Activated T-helper 1 cell treated with anti-CD3 and anti-CD28 coated beads, Interleukin-12 subunit alpha, Interleukin-12 subunit beta, Interleukin-2, Interleukin-4 antibody, amounts not matched to agents 30 ng/mL and 10 ng/mL and 1 ng/mL, durations not matched to agents 14 hours and 24 hours and 36 hours (primary cell): ENCODE data around the gene PGA4. TPM values are rescaled to one million over a fixed set of nuclear protein-coding genes. Genes with fewer than 3 reads are reported as not detected.
"Not testable (repeated sequence)": the region's sequence is repeated elsewhere in the genome, so short reads cannot be mapped to it uniquely, and the experiment has no call there.

Source experiments
- DNase-seq: peaks from one replicate; pipeline ENCODE4 v3.0.0; 2021; ENCODE audit warnings: low spot score
- H3K27ac Mint-ChIP-seq: one replicate; pipeline ENCODE4 v1.8.0; 2021; ENCODE audit warnings: mild to moderate bottlenecking, mixed read lengths
- H3K27me3 Mint-ChIP-seq: one replicate; pipeline ENCODE4 v1.8.0; 2022; ENCODE audit warnings: mild to moderate bottlenecking, moderate library complexity, mixed read lengths; ENCODE audit not compliant: insufficient read depth
- H3K36me3 Mint-ChIP-seq: one replicate; pipeline ENCODE4 v1.8.0; 2021; ENCODE audit warnings: low read depth, mixed read lengths
- H3K4me1 Mint-ChIP-seq: one replicate; pipeline ENCODE4 v1.8.0; 2021; ENCODE audit warnings: low read depth, mixed read lengths
- H3K4me3 Mint-ChIP-seq: one replicate; pipeline ENCODE4 v1.8.0; 2021; ENCODE audit warnings: mild to moderate bottlenecking, moderate library complexity, mixed read lengths
- H3K9me3 Mint-ChIP-seq: one replicate; pipeline ENCODE4 v1.8.0; 2021; ENCODE audit warnings: mixed read lengths
- intact Hi-C: fragments of 100-400 bp; cut with micrococcal nuclease; formaldehyde crosslinking; loops from one replicate; pipeline ENCODE4 v1.15.1; 2024
- total RNA-seq: library from RNA; stranded (reverse); gene quantifications from 2 replicates; pipeline ENCODE4 v1.2.3, GENCODE V29; 2022

The PGA4 gene
- total RNA-seq, 1 donor from 2014 or later: not detected

GRCh38 chr11:61240875-61241274 lies 18.7 kb downstream of the PGA4 start, which contains the start of gene PGA5:
PGA5 (plus strand) TSS chr11:61241175; CDS start chr11:61241227, 52 bp downstream.
- DNase-seq, H3K9me3 Mint-ChIP-seq, H3K4me3 Mint-ChIP-seq, H3K36me3 Mint-ChIP-seq, H3K27ac Mint-ChIP-seq, H3K27me3 Mint-ChIP-seq, H3K4me1 Mint-ChIP-seq, intact Hi-C loops: not testable (repeated sequence)

- H3K36me3 Mint-ChIP-seq, H3K9me3 Mint-ChIP-seq, H3K4me1 Mint-ChIP-seq, H3K27ac Mint-ChIP-seq, H3K4me3 Mint-ChIP-seq, intact Hi-C loops, DNase-seq, H3K27me3 Mint-ChIP-seq: not testable (repeated sequence)
Measured at GRCh38 chr11:61241526-61241925, 19.4 kb downstream of the PGA4 start.

GRCh38 chr11:61245284-61245964 lies 23.3 kb downstream of the PGA4 start:
- DNase-seq, intact Hi-C loops, H3K4me1 Mint-ChIP-seq, H3K9me3 Mint-ChIP-seq, H3K27ac Mint-ChIP-seq, H3K36me3 Mint-ChIP-seq, H3K4me3 Mint-ChIP-seq, H3K27me3 Mint-ChIP-seq: not testable (repeated sequence)

GRCh38 chr11:61248071-61248470 lies 25.9 kb downstream of the PGA4 start:
- H3K27me3 Mint-ChIP-seq, intact Hi-C loops, DNase-seq, H3K4me3 Mint-ChIP-seq, H3K27ac Mint-ChIP-seq, H3K4me1 Mint-ChIP-seq, H3K36me3 Mint-ChIP-seq, H3K9me3 Mint-ChIP-seq: not testable (repeated sequence)

- H3K4me3 Mint-ChIP-seq, H3K27ac Mint-ChIP-seq, H3K9me3 Mint-ChIP-seq, H3K27me3 Mint-ChIP-seq, H3K4me1 Mint-ChIP-seq, H3K36me3 Mint-ChIP-seq, DNase-seq, intact Hi-C loops: not testable (repeated sequence)
Measured at GRCh38 chr11:61249201-61249600, 27.1 kb downstream of the PGA4 start.

- intact Hi-C loops: loop anchor here (10.0 kb wide), 1 partner anchor 84 kb away; the partner anchor contains the start of genes DDB1 and TKFC
- not testable (repeated sequence) for H3K4me1 Mint-ChIP-seq, H3K4me3 Mint-ChIP-seq, H3K27me3 Mint-ChIP-seq, H3K36me3 Mint-ChIP-seq, DNase-seq, H3K27ac Mint-ChIP-seq, H3K9me3 Mint-ChIP-seq
Measured at GRCh38 chr11:61250796-61251765, 28.9 kb downstream of the PGA4 start.

GRCh38 chr11:61252332-61252731 lies 30.2 kb downstream of the PGA4 start:
- intact Hi-C loops: loop anchor here (10.0 kb wide), 1 partner anchor 82 kb away; the partner anchor contains the start of genes DDB1 and TKFC
- not testable (repeated sequence) for H3K4me3 Mint-ChIP-seq, H3K27me3 Mint-ChIP-seq, H3K36me3 Mint-ChIP-seq, H3K27ac Mint-ChIP-seq, H3K9me3 Mint-ChIP-seq, DNase-seq, H3K4me1 Mint-ChIP-seq

- Mint-ChIP-seq H3K4me1 (no peaks in the 10 kb centered on the region), H3K27me3 (peaks cover 3% of the 10 kb centered on the region), H3K27ac (no peak overlapping the region), H3K4me3 (no peak overlapping the region), H3K36me3 (no peaks in the 10 kb centered on the region), H3K9me3 (no peaks in the 10 kb centered on the region)
- DNase-seq: peak; percentile 58
- intact Hi-C loops: loop anchor here (1.0 to 10.0 kb wide), 3 partner anchors 40 to 131 kb away; partner anchors contain the start of genes DDB1 and TKFC
Measured at GRCh38 chr11:61254403-61255025, 32.4 kb downstream of the PGA4 start.

GRCh38 chr11:61256710-61257482 lies 34.7 kb downstream of the PGA4 start:
- no peaks in the 10 kb centered on the region for H3K9me3 Mint-ChIP-seq
- no peak overlapping the region for H3K27ac Mint-ChIP-seq
- no peak for DNase-seq
- no peak overlapping the region for H3K4me3 Mint-ChIP-seq
- H3K27me3 Mint-ChIP-seq: peaks cover 5% of the 10 kb centered on the region
- no peaks in the 10 kb centered on the region for H3K36me3 Mint-ChIP-seq
- no peaks in the 10 kb centered on the region for H3K4me1 Mint-ChIP-seq
- intact Hi-C loops: loop anchor here (10.0 kb wide), 1 partner anchor 78 kb away; the partner anchor contains the start of genes DDB1 and TKFC

- H3K4me1 Mint-ChIP-seq: no peaks in the 10 kb centered on the region
- H3K4me3 Mint-ChIP-seq: no peak overlapping the region
- H3K27ac Mint-ChIP-seq: no peak overlapping the region
- peaks cover 2% of the 10 kb centered on the region for H3K27me3 Mint-ChIP-seq
- DNase-seq: no peak
- intact Hi-C loops: loop anchor here (10.0 kb wide), 1 partner anchor 76 kb away; the partner anchor contains the start of genes DDB1 and TKFC
- no peaks in the 10 kb centered on the region for H3K9me3 Mint-ChIP-seq
- H3K36me3 Mint-ChIP-seq: no peaks in the 10 kb centered on the region
Measured at GRCh38 chr11:61258546-61258945, 36.4 kb downstream of the PGA4 start.

GRCh38 chr11:61259363-61259762 lies 37.2 kb downstream of the PGA4 start:
- Mint-ChIP-seq H3K4me1 (no peaks in the 10 kb centered on the region), H3K27me3 (peaks cover 2% of the 10 kb centered on the region), H3K4me3 (no peak overlapping the region), H3K9me3 (no peaks in the 10 kb centered on the region), H3K36me3 (no peaks in the 10 kb centered on the region), H3K27ac (no peak overlapping the region)
- DNase-seq: no peak
- intact Hi-C loops: loop anchor here (10.0 kb wide), 1 partner anchor 75 kb away; the partner anchor contains the start of genes DDB1 and TKFC

GRCh38 chr11:61264371-61264770 lies 42.2 kb downstream of the PGA4 start:
- intact Hi-C loops: no loop called here
- Mint-ChIP-seq H3K4me1 (no peaks in the 10 kb centered on the region), H3K27ac (no peak overlapping the region), H3K9me3 (no peaks in the 10 kb centered on the region), H3K36me3 (no peaks in the 10 kb centered on the region), H3K4me3 (no peak overlapping the region), H3K27me3 (peaks cover 2% of the 10 kb centered on the region)
- DNase-seq: no peak
